ENCODE measurements around the gene PHPT1.
"Not testable (repeated sequence)": the region's sequence is repeated elsewhere in the genome, so short reads cannot be mapped to it uniquely, and the experiment has no call there.

PHPT1 gene

GRCh38 chr9:136837146-136837855 is 11.9 kb upstream of the PHPT1 start:
- DNase-seq (ENCODE audit: low spot score): no peak

- not testable (repeated sequence) for DNase-seq (ENCODE audit: low spot score)
Measured at GRCh38 chr9:136837856-136838277, 11.3 kb upstream of the PHPT1 start.

- no peak for DNase-seq (ENCODE audit: low spot score)
Measured at GRCh38 chr9:136838314-136839228, 10.6 kb upstream of the PHPT1 start.

- no peak for DNase-seq (ENCODE audit: low spot score)
Measured at GRCh38 chr9:136839229-136840139, 9.7 kb upstream of the PHPT1 start.

GRCh38 chr9:136840140-136840876 is 8.9 kb upstream of the PHPT1 start:
- DNase-seq (ENCODE audit: low spot score): no peak

- DNase-seq (ENCODE audit: low spot score): peak; percentile 64
Measured at GRCh38 chr9:136840877-136841645, 8.1 kb upstream of the PHPT1 start.

- DNase-seq (ENCODE audit: low spot score): not testable (repeated sequence)
Measured at GRCh38 chr9:136841646-136842379, 7.4 kb upstream of the PHPT1 start.

- DNase-seq (ENCODE audit: low spot score): peak; percentile 90
Measured at GRCh38 chr9:136842380-136842948, 6.7 kb upstream of the PHPT1 start, which contains the start of gene AJM1. TSS of gene AJM1 (plus strand) at chr9:136842478. CDS start at chr9:136844415, 1,937 bp downstream.

- peak; percentile 38 for DNase-seq (ENCODE audit: low spot score)
Measured at GRCh38 chr9:136843159-136843800, 5.9 kb upstream of the PHPT1 start.

GRCh38 chr9:136843801-136844740 is 5.1 kb upstream of the PHPT1 start:
- DNase-seq (ENCODE audit: low spot score): peak; percentile 65

GRCh38 chr9:136844761-136845464 is 4.3 kb upstream of the PHPT1 start:
- DNase-seq (ENCODE audit: low spot score): no peak

GRCh38 chr9:136845465-136846260 is 3.5 kb upstream of the PHPT1 start:
- no peak for DNase-seq (ENCODE audit: low spot score)

GRCh38 chr9:136846376-136847087 is 2.7 kb upstream of the PHPT1 start:
- DNase-seq (ENCODE audit: low spot score): no peak

GRCh38 chr9:136847088-136847825 is 2.0 kb upstream of the PHPT1 start:
- peak; percentile 42 for DNase-seq (ENCODE audit: low spot score)
